Jurkat, Clone E6-1 (cell line): ENCODE results near the gene C11orf87. TPM values are rescaled to one million over a fixed set of nuclear protein-coding genes. Genes with fewer than 3 reads are reported as not detected.

ENCODE experiments used
- DNase-seq: peaks from one replicate; pipeline ENCODE4 v3.0.0-alpha.2; 2011; ENCODE audit warnings: low read depth, low spot score
- H3K4me3 ChIP-seq: 2 replicates; pipeline ENCODE4 v1.5.1; 2011; ENCODE audit warnings: mild to moderate bottlenecking, low read length, control low read depth, moderate library complexity
- polyA plus RNA-seq: library from polyadenylated mRNA; unstranded; fragments of >200 nt; gene quantifications from one replicate; pipeline ENCODE4 v1.2.1, GENCODE V29; 2012; ENCODE audit warnings: missing spikeins; ENCODE audit not compliant: insufficient read length, insufficient read depth

The C11orf87 gene
- not detected for polyA plus RNA-seq

GRCh38 chr11:109421981-109422869 lies at the start of gene C11orf87:
C11orf87 (plus strand) TSS chr11:109422190; CDS start chr11:109423634, 1,444 bp downstream.
- no peak for DNase-seq
- no peak within 1 kb of the TSS for H3K4me3 ChIP-seq

DNA sequence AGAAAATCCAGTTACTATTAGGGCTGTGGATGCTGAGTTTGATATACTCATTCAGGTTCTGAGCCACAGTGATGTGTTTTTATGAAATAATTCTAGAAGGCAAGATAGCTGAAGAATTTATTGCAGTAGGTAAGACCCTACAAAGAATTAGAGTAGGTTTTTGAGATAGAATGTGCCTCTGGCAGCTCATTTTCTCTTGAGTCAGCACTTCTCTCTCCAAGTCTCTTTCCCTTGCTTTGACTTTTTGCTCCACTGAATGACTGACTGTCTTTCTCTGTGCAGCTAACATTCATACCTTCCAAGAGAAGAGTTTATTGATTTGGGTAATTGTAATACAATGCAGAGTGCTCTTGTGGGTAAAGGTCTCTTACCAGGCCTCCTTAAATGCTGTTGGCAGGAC lies 48.0 kb upstream of the C11orf87 start:
- DNase-seq = no peak
- H3K4me3 ChIP-seq = no peak overlapping the region

DNA sequence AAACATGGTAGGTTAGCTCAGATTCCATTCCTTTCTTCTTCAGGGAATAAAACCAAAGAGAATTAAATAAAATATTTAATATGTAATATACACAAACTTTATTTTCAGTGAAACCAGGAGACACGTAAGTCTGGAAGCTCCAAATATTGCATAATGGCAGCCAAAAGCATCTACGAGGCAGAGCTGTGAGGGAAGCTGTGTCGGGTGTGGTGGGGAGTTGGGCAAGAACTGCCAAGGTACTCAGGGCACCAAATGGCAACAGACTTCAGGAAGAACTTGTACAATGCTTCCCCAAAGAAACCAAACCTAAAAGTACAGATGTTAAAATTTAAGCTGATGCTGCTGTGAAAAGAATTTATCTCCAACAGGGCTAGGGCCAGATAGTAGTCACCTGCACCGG lies 47.5 kb upstream of the C11orf87 start:
- H3K4me3 ChIP-seq = no peak overlapping the region
- no peak for DNase-seq

GRCh38 chr11:109377039-109377742 lies 44.8 kb upstream of the C11orf87 start:
- DNase-seq = no peak
- no peak overlapping the region for H3K4me3 ChIP-seq

GRCh38 chr11:109378034-109378433 lies 44.0 kb upstream of the C11orf87 start:
- H3K4me3 ChIP-seq = no peak overlapping the region
- DNase-seq = no peak

- DNase-seq = no peak
- H3K4me3 ChIP-seq = no peak overlapping the region
These were observed 38.7 kb upstream of the C11orf87 start for GRCh38 chr11:109383306-109383705.

- H3K4me3 ChIP-seq = no peak overlapping the region
- no peak for DNase-seq
These were observed 37.1 kb upstream of the C11orf87 start for GRCh38 chr11:109384873-109385272.

- DNase-seq = no peak
- H3K4me3 ChIP-seq = no peak overlapping the region
These were observed 33.0 kb upstream of the C11orf87 start for GRCh38 chr11:109388982-109389381.

- no peak overlapping the region for H3K4me3 ChIP-seq
- no peak for DNase-seq
These were observed 31.2 kb upstream of the C11orf87 start for GRCh38 chr11:109390752-109391151.

DNA sequence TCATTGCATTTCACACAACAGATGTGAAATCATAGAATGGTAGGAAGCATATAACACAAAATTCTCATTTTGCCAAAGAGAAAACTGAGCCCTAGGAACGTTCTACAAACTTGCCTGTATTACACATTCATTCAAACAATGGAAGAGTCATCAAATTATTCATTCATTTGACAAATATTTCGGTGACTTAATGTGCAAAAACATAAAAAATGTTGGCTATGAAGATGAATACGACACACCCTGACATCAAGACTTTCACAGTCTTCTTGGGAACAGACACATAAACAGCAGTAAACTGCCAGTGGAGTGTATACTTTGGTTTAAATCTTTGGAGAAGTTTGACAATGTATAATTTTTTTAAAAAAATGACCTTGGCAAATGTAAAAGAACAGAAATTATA lies 20.4 kb upstream of the C11orf87 start:
- DNase-seq = no peak
- no peak overlapping the region for H3K4me3 ChIP-seq

- no peak overlapping the region for H3K4me3 ChIP-seq
- no peak for DNase-seq
These were observed 16.3 kb upstream of the C11orf87 start for GRCh38 chr11:109405671-109406070.

DNA sequence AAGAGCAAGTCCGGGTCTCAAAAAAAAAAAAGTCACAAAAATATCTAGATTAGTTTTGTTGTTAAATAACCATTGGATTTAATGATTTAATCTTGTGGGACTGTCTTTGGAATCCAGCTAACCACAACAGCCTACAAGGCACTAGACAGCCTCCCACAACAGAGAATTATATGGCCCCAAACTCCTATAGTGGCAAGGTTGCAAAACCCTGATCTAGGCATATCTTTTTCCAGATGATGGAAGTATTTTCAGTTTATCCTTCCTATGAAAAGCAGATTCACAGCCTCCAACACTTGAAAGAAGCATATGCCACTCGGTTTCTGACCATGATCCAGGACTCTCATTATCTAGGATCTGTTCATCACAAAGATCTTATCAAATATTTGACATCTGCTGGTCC lies 5.4 kb upstream of the C11orf87 start:
- H3K4me3 ChIP-seq = no peak overlapping the region
- DNase-seq = no peak

GRCh38 chr11:109422870-109423465 lies 978 bp downstream of the C11orf87 start:
- DNase-seq = no peak
- no peak overlapping the region for H3K4me3 ChIP-seq

DNA sequence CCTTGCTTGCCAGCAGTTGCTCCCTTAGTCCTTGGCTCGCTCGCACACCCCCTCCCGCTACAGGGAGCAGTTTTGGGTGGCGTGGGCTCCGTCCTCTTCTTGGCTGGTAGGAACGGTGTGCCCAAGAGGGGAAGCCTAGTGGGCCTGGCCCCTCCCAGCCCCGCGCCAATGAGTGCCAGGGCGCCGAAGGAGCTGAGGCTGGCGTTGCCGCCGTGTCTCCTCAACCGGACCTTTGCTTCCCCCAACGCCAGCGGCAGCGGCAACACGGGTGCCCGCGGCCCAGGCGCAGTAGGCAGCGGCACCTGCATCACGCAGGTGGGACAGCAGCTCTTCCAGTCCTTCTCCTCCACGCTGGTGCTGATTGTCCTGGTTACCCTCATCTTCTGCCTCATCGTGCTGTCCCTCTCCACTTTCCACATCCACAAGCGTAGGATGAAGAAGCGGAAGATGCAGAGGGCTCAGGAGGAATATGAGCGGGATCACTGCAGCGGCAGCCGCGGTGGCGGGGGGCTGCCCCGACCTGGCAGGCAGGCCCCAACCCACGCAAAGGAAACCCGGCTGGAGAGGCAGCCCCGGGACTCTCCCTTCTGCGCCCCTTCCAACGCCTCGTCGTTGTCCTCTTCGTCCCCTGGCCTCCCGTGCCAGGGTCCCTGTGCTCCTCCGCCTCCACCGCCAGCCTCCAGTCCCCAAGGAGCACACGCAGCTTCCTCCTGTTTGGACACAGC lies 1.6 kb downstream of the C11orf87 start:
- no peak overlapping the region for H3K4me3 ChIP-seq
- DNase-seq = no peak

- H3K4me3 ChIP-seq = no peak overlapping the region
- DNase-seq = peak; percentile 37
These were observed 2.9 kb downstream of the C11orf87 start for GRCh38 chr11:109424901-109425300.

DNA sequence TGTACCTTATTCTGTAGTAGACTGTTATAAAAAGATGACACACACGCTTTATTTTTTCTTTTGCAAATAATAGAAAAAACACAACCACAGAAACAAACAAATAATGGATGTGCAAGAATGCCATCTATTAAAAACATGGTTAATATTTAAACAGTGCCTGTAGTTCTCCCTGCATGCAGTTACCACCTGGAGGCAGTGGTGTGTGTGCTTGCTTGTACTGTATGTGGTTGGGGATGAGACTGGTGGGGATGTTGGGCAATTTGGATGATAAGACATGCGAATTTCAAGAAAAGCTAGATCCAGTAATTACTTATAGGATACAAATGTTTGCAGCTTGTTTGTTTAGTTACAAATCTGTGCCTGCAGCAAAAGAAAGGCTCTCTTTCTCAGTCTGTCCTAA lies 3.6 kb downstream of the C11orf87 start:
- no peak for DNase-seq
- H3K4me3 ChIP-seq = no peak overlapping the region

GRCh38 chr11:109426442-109427240 lies 4.7 kb downstream of the C11orf87 start:
- no peak overlapping the region for H3K4me3 ChIP-seq
- no peak for DNase-seq

- no peak for DNase-seq
- H3K4me3 ChIP-seq = no peak overlapping the region
These were observed 10.1 kb downstream of the C11orf87 start for GRCh38 chr11:109432105-109432504.
